ENCODE measurements around the gene AKAP1.

AKAP1 gene

GRCh38 chr17:57107498-57108101, 22.6 kb downstream of the AKAP1 start:
- DNase-seq, result no peak

GRCh38 chr17:57108671-57109392, 23.8 kb downstream of the AKAP1 start:
- no peak for DNase-seq

DNA sequence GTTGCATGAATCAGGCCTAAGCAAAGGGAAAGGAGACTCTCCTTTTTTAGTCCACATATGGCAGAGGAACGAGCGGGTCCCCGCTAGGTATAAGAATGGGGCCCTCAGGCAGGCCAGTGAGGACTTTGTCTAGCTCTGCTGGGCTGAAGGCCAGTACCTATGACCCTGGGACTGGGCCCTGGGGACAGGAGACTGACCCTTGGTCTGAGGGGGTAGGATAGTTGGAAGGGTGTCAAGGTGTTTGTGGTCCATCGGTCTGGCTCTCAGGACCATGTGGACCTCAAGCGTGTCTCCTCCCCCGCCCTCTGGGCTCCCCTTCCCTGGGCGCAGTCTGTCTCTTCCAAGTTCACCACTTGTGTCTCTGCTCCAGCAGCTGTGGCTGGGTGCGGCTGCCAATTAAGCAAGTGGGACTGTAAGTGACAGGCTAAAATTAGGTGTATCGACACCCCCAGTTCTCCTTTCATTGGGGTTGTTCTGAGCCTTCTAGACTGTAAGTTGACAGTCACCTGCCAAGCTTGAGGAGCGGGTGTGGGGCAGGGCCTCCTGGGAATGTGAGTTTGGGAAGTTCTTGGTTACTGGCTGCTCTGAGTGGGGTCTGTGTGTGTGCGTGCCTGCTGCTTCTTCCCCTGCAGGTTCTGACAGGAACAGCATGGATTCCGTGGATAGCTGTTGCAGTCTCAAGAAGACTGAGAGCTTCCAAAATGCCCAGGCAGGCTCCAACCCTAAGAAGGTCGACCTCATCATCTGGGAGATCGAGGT, 24.5 kb downstream of the AKAP1 start:
- DNase-seq, result no peak

DNA sequence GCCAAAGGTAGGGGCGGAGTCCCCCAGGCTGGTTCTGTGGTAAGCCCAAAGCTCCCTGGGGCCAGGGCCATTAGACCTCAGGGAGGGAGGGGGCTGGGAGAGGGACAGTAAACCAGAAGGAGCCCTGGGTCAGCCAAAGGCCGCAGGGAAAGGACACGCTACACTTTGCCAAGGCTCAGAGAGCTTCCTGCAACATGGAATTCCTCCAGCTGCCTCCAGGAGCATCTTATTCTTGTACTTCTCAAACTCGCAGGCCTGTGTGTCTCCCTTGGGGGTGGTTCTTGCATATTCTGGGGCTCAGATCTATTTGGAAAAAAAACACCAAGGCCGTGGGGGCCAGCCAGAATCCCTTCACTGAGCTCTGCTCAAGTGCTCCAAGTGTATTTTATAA, 25.1 kb downstream of the AKAP1 start:
- no peak for DNase-seq

GRCh38 chr17:57110579-57111325, 25.7 kb downstream of the AKAP1 start:
- no peak for DNase-seq

GRCh38 chr17:57111386-57111785, 26.3 kb downstream of the AKAP1 start:
- DNase-seq, result no peak

DNA sequence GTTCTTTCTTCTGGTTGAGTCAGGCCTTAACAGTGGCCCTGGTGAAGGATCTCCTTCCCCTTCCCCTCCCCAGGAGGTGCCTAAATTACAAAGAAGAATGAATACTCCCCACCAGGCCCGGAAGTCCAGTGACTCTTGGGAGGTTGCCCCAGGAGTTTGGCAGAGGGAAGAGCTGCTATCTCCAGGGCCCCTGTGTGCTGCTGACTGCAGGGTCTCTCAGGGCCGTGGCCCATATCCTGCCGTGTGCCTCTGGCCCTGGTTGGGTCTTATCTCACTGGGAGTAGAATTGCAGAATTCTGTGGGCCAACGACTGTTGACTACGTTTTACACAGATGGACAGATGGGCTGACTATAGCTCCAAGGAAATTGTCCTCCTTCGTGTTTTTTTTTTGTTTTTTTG, 28.0 kb downstream of the AKAP1 start:
- DNase-seq, result no peak

GRCh38 chr17:57113656-57114055, 28.6 kb downstream of the AKAP1 start:
- no peak for DNase-seq

GRCh38 chr17:57114085-57114673, 29.1 kb downstream of the AKAP1 start:
- DNase-seq, result peak; percentile 57

DNA sequence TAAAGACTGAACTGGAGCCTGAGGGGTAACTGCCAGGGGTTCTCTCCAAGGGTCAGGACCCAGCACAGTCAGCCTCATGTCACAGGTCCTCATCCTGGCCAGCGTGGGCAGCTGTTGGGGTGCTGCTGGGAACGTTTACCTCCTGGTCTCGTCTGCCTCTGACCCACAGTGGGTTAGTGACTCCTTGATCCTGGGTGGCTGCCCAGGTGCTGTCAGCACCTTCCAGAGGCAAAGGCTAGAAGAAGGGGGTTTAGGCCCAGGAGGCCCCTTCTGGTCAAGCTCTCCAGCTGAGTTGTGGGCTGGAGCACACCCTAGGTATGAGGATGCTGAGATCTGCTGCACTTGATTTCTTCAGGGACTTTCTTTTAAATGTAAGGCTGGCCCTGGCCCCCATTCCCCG, 30.3 kb downstream of the AKAP1 start:
- no peak for DNase-seq

GRCh38 chr17:57115916-57116315, 30.9 kb downstream of the AKAP1 start:
- DNase-seq, result no peak

DNA sequence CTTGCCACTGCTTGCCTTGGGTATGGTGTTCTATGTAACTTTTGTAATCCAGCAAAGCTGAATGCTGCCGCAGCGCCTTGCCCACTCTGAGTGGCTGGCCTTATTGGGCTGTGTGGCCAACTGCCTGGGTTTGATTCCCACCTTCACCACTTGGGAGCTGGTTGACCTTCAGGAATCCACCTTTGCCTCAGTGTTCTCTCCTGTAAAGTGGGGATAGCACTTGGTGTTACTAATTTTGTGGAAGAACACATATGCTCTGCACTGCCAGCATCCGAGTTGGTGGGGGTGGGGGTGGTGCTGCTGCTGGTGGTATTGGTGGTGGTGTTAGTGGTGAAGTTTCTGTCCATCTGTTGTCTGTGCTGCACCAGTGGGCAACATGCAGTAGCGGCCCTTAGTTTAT, 32.8 kb downstream of the AKAP1 start:
- DNase-seq, result no peak

- no peak for DNase-seq
Observed at GRCh38 chr17:57120814-57121213, 35.8 kb downstream of the AKAP1 start.

GRCh38 chr17:57121308-57122042, 36.4 kb downstream of the AKAP1 start:
- DNase-seq, result no peak

DNA sequence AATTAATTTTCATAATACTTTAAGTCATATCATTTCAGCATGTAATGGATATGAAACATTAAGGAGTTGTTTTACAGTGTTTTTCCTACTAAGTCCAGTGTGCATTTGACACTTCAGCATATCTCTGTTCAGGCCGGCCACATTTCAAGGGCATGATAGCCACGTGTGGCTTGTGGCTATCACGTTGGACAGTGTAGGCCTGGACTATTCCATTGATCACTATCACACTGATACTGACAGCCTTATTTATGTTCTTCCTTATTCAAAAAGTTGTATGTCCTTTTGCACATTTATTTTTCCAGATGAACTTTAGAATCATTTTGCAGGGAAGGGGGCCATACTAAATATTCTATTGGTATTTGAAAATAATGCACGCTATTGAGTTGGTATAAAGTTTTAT, 39.0 kb downstream of the AKAP1 start:
- no peak for DNase-seq

DNA sequence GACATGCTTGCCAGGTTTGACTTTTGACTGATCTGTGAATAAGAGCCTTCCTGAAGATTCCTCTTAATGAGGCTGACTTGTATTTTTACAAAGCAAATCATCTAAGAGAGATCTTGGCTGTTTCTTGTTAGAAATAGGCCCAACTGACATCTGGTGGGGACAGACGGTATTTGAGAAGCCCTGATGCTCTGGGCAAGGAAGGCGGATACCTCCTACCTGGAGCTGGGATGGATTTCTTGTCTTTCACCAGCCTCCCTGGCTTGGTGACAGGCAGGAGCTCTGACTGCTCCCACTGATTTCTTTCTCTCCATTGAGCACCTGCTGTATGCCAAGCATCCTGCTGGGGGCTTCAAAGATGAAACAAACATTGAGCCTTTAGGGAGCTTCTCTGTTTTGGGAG, 40.4 kb downstream of the AKAP1 start:
- DNase-seq, result no peak

DNA sequence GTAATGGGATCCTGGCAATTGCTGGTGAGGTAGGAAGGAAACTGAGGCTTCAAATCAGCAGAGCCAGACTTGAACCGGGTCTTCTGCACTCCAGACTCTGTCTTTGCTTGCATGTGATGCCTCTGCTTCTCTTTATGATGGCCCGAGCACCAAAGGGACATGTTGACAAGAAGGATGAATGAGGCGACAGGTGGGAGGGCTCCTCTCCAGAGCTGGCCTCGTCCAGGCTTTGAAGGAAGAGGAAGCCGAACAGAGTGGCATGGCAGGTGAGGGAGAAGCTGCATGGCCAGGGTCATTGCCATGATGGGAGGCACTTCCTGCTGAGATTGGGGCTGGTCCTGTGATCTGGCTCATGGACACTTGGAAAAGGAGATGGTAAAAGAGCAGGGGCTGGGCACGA, 40.8 kb downstream of the AKAP1 start:
- no peak for DNase-seq

- DNase-seq, result peak; percentile 80
Observed at GRCh38 chr17:57130708-57131461, 45.8 kb downstream of the AKAP1 start.

DNA sequence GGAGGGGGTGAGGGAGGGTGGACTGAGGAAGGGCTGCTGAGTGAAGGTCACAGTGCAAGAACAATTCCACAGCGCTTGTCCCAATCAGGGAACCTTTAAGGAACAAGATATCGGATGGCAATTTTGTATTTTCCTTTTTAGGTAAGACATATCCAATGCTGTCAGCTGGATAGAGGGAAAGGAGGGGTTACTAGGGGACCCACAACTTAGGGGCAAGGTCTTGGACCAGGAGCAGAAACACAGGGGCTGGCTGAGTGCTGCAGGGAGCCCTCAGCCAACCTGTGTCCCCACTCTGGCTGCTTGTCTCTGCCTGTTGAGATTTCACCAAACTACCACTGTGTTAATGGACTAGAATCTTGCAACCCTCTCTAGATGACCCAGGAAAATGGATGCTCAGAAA, 47.6 kb downstream of the AKAP1 start:
- DNase-seq, result no peak

- no peak for DNase-seq
Observed at GRCh38 chr17:57133486-57133885, 48.4 kb downstream of the AKAP1 start.

GRCh38 chr17:57135026-57135788, 50.2 kb downstream of the AKAP1 start:
- DNase-seq, result no peak
